Mesenteric fat pad (tissue), 1 donor: ENCODE results near the gene WDR43. TPM values are rescaled to one million over a fixed set of nuclear protein-coding genes. Genes with fewer than 3 reads are reported as not detected.

Source experiments
- DNase-seq: peaks from one replicate; pipeline ENCODE4 v3.0.0-alpha.2; 2020; ENCODE audit warnings: low spot score
- total RNA-seq: library from RNA; stranded (reverse); fragmentation: NEBNext Ultra II Directional; extraction: Animal tissue kit (Norgen Biotek cat#: 25700); gene quantifications from one replicate; pipeline ENCODE4 v1.2.1, GENCODE V29; 2021
- donor health status: DM: yes; HTN: yes; CAD: no.

WDR43 gene
- total RNA-seq, 1 donor from 2014 or later: 98.8 TPM

DNA sequence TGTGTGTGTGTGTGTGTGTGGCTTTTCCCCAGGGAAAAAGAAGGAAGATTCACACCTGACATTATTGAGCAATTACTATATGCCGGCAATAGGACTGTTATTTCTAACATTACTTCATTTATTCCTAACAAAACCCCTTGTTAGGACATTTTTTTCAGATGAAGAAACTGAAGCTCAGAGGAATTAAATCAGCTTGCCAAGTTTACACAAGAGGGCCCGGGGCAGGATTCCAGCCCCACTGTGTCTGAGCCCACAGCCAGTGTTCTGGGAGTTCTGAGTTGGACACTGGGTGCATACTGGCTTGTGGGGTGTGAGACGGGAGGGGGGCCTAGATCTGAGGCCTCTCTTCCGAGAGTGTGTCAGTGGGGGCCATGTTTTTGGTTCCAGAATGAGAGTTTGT is 96.6 kb downstream of the WDR43 start:
- DNase-seq: no peak

DNA sequence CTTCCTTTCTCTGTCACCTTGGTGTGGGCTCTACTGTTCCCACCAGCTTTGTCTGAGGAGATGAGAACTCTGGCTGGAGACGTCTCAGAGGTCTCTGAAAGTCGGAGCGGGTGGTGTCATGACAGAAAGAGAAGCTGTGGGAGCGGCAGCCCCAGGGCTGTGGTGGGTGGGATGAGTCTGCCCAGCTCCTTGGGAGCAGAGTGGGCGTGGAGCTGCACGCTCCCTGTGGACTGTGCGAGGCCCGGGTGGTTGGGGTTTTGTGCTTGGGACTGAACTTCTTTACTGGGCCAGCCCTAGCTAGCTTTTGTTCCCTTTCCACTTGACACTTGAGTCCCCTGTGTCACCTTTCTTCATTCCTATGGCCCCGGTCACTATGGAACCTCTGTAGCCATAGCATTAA is 97.0 kb downstream of the WDR43 start:
- no peak for DNase-seq

DNA sequence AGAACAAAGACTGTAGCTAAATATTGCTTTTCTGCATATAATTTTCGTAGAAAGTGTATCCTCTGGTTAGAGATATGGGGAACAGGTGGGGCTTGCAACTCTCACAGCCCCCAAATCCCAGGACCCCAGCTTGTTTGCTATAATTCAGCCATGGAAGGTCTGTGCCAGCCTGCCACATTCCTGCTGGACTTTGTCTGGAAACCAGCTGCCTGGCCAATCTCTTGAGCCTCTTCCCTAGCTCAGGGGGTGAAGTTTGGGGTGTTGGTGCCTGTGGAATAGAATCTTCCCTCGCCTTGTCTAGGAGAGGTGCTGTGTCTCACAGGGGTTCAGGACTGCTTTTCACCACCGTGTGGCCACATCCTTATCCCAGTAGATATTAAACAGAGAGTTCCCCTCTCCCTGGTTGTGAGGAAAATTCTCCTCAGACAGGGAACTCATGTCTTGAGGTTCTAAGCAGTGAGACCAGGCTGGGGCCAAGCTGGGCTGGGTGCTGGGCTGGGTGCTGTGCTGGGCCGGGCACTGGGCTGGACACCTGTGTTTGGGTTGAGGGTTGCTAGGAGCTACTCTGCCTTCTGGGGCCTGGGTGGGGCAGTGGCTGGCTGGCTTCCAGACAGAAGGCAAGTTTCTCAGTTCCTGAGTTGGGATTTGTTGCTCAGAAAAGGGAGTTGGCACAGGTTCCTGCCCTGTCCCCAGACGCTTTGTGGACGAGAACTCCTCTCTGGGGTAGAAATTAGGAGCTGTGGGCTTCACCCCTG is 98.9 kb downstream of the WDR43 start:
- DNase-seq: no peak

GRCh38 chr2:28994074-28994473 is 99.6 kb downstream of the WDR43 start:
- DNase-seq: no peak

GRCh38 chr2:28994679-28995078 is 100.2 kb downstream of the WDR43 start:
- DNase-seq: no peak

- no peak for DNase-seq
These were observed 101.6 kb downstream of the WDR43 start for GRCh38 chr2:28995765-28996750.

DNA sequence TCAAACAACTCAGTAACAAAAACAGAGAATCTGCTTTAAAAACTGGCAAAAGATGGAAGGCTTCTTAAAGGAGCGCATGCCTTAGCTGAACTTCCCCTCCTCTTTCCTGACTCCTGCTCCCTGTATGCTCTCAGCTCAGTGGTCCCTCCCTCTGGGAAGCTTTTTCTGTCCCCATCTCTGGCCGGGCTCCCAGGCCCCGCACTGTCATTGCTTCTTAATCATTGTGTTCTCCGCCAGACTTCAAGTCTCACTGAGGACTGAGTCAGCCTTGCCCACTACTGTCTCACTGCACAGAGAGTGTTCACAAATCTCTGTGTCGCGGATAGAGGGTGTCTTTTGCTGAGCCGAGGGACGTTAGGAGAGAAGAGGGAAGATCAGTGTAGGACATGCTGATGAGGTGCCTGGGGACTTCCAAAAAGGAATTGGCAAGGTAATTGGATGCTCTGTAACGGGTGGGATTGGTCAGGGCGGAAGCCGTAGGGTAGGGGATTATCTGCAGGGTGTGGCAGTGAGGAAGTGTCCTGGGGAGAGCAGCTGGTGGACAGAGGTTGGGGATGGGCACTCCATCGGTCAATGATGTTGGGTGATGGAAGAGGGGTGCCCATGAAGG is 102.9 kb downstream of the WDR43 start:
- DNase-seq: no peak

Other genes with a start within 250 kb of the WDR43 start
- gene PPP1CB, start 142.8 kb upstream of the WDR43 start, total RNA-seq: 201 TPM
- gene SPDYA, start 83.8 kb upstream of the WDR43 start, total RNA-seq: 2.0 TPM
- gene TRMT61B, start 24.4 kb upstream of the WDR43 start, total RNA-seq: 10.9 TPM
- gene TOGARAM2, start 86.6 kb downstream of the WDR43 start, total RNA-seq: 0.39 TPM
- gene PCARE, start 179.9 kb downstream of the WDR43 start, total RNA-seq: 0.06 TPM
- gene CLIP4, start 220.7 kb downstream of the WDR43 start, total RNA-seq: 48.2 TPM